GM18907 (cell line): ENCODE data around the gene CA10.

Experiments
- ATAC-seq: cut with Tn5 transposase; IDR thresholded peaks from one replicate; pipeline ENCODE4 v1.9.1; 2021; ENCODE audit warnings: mild to moderate bottlenecking, moderate library complexity; ENCODE audit not compliant: unreplicated experiment

Gene CA10

DNA sequence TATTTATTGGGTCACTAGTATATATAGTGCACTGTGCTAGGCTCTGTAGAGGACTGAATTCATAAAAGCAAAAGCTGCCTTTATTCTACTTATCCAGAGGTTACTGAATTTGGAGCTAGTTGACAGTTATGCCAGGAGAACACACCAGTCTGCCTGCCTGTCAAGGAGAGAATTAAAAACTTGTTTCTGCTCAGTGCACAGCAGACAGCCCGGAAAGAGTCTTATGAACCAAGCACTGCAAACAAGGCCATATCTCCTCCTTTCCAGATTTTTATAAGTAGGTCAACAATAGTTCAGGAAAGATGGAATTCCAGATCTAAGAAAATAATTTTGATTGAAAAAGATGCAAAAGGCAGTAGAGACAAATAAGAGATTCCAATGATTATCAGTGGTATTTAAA lies 267.8 kb downstream of the CA10 start:
- ATAC-seq: no peak

DNA sequence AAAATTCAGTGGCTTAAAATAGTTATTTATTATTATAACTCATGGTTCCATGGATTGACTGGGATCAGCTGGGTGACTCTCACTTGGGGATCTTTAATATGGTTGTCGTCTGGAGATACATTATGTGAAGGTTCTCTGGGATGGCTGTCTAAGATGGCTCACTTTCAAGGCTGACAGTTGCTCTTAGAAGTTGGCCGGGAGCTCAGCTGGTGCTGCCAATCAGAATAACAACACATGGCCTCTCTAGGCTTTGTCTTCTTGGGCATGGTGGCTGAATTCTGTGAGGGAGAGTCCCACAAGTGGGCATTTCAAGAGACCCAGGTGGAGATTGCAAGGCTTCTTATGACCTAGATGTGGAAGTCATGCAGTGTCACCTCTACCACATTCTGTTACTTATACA lies 269.7 kb downstream of the CA10 start:
- no peak for ATAC-seq

DNA sequence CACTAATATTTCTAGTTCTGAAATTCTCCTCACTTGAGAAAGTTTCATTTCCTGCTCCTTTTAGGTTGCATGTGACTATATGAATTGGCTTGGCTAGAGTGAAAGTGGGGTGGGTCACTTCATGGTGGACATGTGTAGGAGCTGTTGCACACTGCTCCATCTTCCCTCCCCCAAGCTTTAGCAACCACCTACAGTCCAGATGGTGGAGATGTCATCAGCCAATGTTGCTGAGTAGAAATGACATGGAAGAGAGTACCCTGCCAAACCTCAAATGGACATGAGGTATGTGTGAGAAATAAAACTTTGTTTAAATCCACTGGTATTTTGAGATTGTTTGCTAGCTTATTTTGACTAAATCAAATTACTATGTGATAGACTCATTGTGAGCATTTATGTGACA lies 281.5 kb downstream of the CA10 start:
- no peak for ATAC-seq

DNA sequence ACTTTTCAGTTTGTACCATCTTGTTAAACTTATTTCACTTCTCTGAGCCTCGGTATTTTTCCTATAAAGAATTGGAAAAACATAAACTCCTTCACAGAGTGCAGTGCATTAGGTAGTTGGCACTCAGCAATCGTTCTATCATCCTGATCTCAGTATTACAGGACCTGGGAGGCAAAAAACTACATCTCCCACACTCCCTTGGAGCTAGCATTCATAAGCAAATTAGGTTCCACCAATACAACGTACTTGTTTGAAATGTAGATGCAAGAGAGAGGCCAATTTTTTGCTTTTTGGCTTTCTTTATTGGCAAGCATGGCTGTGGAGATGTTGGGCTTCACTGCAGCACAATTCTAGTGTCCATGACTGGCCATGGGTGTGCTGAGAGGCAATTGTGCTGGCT lies 285.2 kb downstream of the CA10 start:
- no peak for ATAC-seq

DNA sequence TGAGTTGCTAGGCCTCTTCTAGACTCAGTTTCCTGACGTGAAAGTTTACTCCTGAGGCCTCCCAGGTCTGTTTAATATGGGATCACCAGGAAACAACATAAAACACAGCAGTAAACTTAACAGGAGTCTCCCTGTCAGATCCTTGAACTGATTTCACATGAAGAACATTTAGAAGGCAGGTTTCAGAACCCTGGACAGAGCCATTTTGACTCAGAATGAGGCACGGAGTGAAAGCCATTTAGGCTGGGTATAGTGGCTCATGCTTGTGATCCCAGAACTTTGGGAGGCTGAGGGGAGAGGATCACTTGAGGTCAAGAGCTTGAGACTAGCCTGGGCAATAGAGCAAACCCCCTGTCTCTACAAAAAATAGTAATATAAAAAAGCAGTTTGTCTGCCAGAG lies 289.1 kb downstream of the CA10 start:
- no peak for ATAC-seq

DNA sequence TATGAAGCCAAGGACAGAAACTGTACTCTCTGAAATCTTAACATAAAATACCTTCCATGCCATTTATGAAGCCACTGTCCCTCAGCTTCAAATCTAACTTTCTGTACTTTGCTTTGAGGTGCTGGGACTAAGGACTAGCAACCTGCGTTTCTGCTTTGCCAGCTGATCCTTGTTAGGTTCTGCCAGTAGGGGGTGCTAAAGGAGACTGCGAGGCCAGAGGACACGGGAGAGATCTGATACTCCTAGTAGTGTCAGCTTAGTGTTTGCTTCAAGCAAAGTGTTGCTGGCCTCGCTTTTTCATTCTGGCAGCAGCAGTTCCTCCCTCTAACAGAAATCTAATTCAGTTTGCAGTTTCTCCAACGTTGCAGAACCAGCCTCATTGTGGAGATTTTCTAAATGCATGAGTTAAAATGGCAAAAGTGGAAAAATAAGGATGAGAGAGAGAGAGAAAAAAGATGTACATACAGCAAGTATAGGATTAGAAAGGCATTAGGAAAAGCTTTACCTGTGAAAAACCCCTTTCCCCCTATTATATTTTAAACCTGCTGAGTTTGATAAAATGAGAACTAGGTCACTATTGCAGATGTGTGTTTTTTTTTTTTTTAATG lies 297.5 kb downstream of the CA10 start:
- peak; percentile 68 for ATAC-seq

DNA sequence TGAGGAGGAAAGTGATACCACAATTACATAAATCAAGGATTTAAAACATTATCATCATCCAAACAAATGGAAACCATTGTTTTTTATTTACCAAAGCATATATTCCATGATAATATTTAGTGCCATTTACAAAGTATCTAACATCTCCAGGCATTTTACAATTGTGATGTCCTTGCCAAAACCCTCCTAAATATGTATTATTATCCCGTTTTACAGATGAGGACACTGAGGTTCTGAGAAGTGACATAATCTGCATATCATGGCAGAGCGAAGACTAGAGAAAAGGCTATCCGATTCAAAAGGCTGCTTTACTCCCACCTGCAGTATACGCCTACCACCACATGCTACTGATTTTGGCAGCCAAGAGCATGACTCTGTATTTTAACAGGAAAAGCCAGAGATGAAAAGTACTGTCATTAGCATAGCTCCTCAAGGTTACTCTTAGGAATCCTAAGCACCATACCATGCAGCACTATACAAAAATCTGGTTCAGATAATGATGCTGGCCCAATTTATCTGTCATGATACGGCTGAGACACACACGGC lies 301.4 kb downstream of the CA10 start:
- no peak for ATAC-seq

DNA sequence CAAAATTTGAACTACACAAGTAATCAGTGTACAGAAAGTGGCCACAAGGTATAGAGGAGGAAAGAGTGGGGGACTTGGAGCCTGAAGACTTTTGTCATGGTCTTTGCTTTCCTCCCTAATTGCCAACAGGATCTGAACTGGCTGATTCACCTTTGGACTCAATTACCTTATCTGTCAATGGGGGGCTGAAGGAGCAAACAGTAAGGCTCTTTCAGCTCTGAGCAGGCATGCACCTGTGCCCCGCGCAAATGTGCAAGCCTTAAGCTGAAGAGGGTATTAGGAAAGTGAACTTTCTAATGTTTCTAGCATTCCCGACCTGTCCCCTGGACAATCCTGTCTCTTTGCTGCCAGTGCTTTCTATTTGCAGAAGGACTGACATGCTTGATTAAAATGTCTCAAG lies 302.7 kb downstream of the CA10 start:
- no peak for ATAC-seq

DNA sequence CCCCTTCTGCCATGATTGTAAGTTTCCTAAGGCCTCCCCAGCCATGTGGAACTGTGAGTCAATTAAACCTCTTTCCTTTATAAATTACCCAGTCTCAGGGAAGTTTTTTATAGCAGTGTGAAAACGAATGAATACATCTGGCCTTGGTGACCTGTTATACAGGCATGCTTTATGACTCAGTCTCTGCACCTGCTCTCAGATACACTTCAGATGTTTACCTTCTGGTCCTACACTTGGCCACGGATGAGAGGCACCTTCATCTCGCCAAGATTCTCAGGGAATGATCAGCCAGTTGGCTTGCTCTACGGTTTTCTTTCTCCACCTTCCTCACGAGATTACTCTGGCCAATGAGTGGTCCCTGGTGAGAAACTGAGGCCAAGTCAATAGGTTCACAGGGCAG lies 304.7 kb downstream of the CA10 start:
- ATAC-seq: no peak

DNA sequence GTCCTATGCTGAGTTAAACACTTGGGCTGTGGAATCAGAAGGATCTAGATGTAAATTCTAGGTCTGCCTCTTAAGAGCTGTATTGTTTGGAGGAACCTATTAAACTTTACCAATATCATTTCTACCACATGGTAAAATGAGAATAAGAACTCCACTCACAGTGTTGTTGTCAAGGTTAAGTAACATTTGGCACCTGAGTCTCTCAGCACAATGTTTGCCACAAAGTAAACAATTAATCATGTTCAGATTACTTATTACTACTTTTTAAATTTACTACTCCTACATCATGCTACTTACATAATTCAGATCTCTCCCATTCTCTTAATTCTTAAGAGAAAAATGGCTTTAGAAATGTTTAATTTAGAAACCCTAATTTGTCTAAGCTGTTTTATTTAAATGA lies 305.9 kb downstream of the CA10 start:
- ATAC-seq: no peak

DNA sequence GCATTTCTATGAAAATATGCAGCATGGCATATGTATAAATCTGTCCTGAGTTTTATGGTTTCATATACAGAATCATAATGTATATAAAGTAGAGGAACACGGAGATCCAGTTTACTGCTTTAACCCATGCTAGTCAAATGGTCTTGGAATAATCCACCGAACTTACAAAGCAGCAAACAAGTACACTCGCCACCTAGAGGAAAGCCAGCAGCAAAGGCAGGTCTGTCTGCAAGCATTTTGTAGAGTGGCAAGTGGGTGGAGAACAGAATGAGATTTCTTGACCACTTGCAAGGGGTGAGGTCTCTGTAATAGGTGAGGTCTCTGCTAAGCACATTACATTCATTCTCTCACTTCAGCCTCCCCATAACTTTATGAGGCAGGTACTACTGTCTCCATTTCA lies 308.3 kb downstream of the CA10 start:
- ATAC-seq: no peak

DNA sequence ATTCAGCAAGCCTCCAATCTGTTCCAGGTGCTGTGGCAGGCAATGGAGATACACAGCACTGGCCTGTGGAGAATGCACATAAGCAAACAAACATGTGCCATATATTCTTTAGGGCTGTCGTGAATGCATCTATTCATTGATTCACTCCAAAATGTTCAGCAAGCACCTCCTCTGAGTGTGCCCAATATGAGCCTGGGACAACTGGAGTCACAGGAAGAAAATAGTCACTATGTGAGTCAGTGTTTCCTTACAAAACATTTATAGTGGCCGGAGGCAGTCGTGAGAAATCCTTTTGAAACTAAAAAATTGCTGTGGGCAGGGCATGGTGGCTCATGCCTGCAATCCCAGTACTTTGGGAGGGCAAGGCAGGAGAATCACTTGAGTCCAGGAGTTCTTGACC lies 310.1 kb downstream of the CA10 start:
- no peak for ATAC-seq

DNA sequence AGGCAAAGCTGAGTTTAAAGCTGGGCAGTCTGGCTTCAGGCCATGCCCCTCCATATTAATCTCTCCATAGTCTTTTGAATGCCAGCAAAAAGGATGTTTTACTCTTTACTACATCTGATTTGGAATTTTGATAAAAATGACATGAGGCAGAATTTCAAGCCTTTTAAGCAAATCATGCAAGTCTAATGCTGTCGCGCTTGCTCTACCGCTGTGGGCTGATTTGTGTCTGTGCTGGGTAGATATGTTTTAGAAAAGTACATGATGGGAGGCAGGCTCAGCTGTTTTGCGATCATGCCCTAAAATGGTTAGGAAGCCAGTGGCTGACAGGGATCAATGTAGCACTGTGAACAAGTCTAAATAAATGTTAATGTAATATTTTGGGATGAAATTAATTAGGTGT lies 311.9 kb downstream of the CA10 start:
- no peak for ATAC-seq

DNA sequence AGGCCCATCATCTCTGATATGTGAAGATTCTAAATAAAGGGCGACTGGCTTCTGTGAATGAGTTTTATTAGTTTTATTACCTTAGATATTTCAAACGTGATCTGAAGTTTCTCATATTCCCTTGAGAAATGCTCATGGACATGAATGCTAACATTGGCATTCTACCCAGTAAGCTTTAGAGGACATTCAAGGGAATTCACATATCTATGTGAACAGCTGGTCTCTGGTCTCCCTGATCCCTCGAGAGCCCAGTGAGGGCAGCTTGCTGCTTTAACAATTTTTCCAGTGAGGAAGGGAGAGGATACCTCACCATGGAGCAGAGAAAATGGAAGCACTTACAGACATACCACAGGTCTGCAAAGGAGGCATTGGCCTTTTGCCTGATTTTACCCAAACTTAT lies 312.7 kb downstream of the CA10 start:
- no peak for ATAC-seq

DNA sequence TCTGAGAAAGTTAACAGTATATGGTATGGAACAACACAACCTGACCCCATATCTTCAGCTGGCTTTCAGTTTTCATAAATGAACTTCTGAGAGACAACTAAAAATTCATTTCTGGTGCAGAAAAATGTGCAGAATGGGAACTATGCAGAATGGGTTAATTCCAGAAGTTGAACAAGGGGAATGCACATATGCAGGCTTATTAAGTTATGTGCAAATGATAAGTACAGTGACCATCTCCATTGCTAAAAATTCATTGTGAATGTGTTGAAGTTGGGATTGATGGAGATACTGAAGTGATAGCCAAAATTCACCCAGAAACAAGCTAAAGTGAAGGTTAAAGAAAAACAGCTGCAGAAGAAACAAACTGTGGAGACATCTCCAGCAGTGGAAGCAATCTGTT lies 315.8 kb downstream of the CA10 start:
- no peak for ATAC-seq

DNA sequence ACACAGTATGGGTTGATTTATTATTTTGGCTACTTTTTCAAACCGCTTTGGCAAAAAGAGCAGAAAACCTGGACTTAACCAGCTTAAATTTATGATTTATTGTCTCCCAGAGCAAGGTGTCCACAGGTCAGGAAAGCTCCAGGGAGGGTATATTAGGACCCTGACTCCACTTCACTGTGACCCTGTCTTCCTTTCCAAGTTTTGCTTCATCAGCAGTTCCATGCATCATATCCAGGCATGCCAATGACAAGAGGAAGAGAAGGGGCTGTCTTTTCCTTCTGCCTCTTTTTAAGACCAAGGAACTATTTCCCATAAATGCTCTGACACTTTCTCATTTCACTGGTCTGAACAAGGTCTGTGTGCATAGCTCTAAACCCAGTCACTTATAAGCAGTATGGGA lies 316.8 kb downstream of the CA10 start:
- ATAC-seq: no peak

DNA sequence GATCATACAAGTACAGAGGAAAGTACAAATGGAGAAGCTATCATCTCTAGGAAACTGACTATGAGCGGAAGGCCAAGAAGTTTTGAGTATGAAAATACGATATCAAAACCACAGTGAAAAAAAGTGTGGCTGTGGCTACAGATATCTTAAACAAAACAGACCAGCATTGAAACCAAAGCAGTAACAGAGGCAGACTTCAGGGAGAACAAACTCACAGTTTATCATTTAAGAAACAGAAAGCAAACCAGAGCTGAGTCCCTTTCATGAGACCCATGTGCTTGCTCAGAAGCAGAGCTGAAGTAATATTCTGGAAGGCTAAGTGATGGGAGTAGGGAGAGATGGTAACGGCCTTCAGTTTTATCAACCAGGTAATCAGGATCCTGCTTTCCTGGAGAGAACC lies 317.8 kb downstream of the CA10 start:
- no peak for ATAC-seq

DNA sequence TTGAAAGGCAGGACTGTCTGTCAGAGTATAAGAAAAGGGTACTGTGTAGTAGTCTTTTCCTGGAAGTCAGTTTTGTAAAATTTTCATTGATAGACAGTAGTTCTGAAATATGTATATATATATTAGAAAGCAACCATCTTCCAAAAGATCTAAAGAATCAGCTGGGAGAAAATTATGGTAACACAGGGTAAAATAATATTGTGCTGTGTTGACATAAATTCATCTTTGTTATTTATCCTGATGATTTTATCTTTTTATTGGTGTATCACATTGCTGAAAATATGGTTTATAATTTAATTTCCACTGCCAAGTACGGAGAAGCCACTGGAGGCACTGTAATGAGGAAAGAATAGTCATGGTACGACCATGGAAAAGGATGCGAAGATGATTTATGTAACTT lies 324.9 kb downstream of the CA10 start:
- ATAC-seq: no peak

DNA sequence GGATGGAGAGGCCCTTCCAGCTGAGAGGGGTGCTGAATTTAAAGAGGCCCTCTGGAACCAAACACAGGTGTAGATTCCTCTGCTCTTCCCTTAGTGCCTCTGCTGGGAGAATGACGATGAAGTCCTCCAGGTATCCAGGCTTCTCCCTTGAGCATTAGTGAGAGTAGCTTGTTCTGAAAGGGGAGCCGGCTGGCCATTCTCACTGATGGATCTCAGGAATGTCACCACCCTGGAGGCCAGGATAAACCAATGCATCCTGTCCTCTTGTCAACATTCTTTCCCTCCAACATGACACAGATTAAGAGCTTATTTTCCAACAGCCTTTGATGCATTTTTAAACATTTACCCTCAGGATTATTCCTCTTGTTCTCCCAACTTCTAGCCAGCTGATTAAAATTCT lies 325.5 kb downstream of the CA10 start:
- no peak for ATAC-seq

DNA sequence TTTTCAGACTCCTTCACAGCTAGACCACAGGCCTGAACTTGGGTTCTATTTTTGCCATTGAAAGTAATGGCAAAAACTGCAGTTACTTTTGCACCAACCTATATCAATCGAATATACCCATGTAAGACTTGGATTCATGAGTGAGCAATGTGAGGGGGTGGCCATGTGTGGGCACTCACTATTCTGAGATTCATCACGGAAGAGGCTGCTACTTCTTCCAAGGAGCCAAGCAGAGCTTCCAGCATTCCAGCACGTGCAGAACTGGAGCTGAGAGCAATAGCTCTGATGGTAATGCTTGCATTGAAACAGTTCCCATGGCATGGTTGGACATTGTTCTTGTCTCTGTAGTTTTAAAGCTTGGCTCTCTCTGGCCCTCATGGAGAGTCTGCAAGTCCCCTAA lies 327.6 kb downstream of the CA10 start:
- no peak for ATAC-seq

DNA sequence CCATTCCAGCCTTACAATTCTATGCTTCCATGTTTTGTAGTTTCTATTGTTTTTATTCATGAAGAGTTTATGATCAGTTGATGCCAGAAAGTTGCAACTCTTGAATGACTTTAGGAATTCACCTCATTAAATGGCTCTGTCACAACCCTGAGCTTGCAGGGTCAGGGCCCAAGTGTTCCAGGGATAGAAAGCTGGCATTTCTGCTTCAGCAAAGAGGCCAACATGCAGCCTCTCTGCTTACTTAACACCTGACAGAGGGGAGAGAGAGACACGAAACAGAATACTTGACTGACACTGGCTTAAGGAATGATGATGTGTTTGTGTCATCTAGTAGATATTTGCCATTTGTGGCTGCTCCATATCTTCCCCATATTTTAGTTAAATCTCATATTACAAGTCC lies 328.1 kb downstream of the CA10 start:
- ATAC-seq: no peak

DNA sequence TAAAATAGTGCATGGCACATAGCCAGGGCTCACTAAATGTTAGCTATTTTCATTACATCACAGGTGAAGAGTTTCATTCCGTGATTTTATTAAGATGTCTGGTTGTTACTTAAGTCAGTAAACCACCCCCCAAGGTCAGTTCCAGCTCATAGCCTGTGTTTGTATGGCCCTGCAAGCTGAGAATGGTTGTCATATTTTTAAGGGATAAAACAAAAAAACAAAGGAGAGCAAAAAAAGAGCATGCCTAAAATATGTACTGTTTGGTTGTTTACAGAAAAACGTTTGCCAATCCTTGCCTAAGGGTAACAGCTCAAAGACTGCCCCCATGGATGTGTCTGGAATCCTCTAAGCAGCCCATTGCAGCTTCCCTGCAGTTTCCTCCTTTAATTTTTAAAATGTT lies 329.6 kb downstream of the CA10 start:
- ATAC-seq: no peak

DNA sequence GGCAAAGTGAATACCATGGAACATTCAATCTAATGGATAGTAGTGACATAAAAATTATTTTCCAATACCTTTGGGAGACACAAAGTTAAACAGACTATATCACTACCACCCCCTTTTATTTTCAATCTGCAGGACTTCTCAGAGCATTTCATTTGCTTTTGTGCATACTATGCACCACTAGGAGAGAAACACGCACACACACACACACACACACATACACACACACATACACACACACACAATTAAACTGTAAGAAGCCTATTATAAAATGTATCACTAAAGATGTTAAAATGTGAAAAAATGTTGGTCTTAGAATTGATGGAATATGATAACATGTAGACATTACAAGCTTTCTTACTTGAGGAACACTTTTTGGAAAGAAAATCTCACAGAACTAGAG lies 331.4 kb downstream of the CA10 start:
- no peak for ATAC-seq
